ENCODE data around the gene SNRNP25.
A peak's percentile ranks its signal among the peaks of the same experiment; 100 is the strongest.
"Not testable (repeated sequence)": the region's sequence is repeated elsewhere in the genome, so short reads cannot be mapped to it uniquely, and the experiment has no call there.

The SNRNP25 gene

GRCh38 chr16:53346-54236 lies at the start of gene SNRNP25, which contains the start of gene POLR3K:
Gene SNRNP25 (plus strand): TSS chr16:53828. CDS start chr16:54017, 189 bp downstream.
Gene POLR3K (minus strand): TSS chr16:53608. CDS start chr16:53586, 22 bp downstream.
- DNase-seq = peak; percentile 87 to 95

- DNase-seq = no peak
These were observed 43.5 kb upstream of the SNRNP25 start for GRCh38 chr16:9903-10665.

- DNase-seq = peak in 1 of 2 donors; percentile 74
These were observed 42.9 kb upstream of the SNRNP25 start for GRCh38 chr16:10772-11171.

GRCh38 chr16:17062-17765 lies 36.4 kb upstream of the SNRNP25 start:
- DNase-seq = not testable (repeated sequence)

- DNase-seq = not testable (repeated sequence)
These were observed 32.7 kb upstream of the SNRNP25 start for GRCh38 chr16:20886-21285.

- not testable (repeated sequence) for DNase-seq
These were observed 29.5 kb upstream of the SNRNP25 start for GRCh38 chr16:24151-24550.

- not testable (repeated sequence) for DNase-seq
These were observed 27.7 kb upstream of the SNRNP25 start for GRCh38 chr16:25926-26348.

- not testable (repeated sequence) for DNase-seq
These were observed 23.0 kb upstream of the SNRNP25 start for GRCh38 chr16:30627-31026.

- DNase-seq = not testable (repeated sequence)
These were observed 20.3 kb upstream of the SNRNP25 start for GRCh38 chr16:33154-33876.

- no peak for DNase-seq
These were observed 19.6 kb upstream of the SNRNP25 start for GRCh38 chr16:33877-34647.

GRCh38 chr16:34648-34987 lies 19.0 kb upstream of the SNRNP25 start:
- no peak for DNase-seq

- peak; percentile 20 to 62 for DNase-seq
These were observed 18.5 kb upstream of the SNRNP25 start for GRCh38 chr16:35011-35677.

GRCh38 chr16:35678-36305 lies 17.8 kb upstream of the SNRNP25 start:
- DNase-seq = no peak

GRCh38 chr16:36336-36984 lies 17.2 kb upstream of the SNRNP25 start:
- DNase-seq = no peak

- DNase-seq = no peak
These were observed 16.1 kb upstream of the SNRNP25 start for GRCh38 chr16:37511-37910.

- DNase-seq = not testable (repeated sequence)
These were observed 15.4 kb upstream of the SNRNP25 start for GRCh38 chr16:38206-38605.

- DNase-seq = no peak
These were observed 14.4 kb upstream of the SNRNP25 start for GRCh38 chr16:38941-39892.

GRCh38 chr16:41439-42068 lies 12.1 kb upstream of the SNRNP25 start:
- DNase-seq = no peak
